HG02571 (cell line): Measurements from ENCODE around the gene SNTA1.
"Not testable (repeated sequence)": the region's sequence is repeated elsewhere in the genome, so short reads cannot be mapped to it uniquely, and the experiment has no call there.

Experiments
- ATAC-seq: cut with Tn5 transposase; IDR thresholded peaks from one replicate; pipeline ENCODE4 v1.9.1; 2021; ENCODE audit warnings: mild to moderate bottlenecking, moderate library complexity; ENCODE audit not compliant: unreplicated experiment

Gene SNTA1

DNA sequence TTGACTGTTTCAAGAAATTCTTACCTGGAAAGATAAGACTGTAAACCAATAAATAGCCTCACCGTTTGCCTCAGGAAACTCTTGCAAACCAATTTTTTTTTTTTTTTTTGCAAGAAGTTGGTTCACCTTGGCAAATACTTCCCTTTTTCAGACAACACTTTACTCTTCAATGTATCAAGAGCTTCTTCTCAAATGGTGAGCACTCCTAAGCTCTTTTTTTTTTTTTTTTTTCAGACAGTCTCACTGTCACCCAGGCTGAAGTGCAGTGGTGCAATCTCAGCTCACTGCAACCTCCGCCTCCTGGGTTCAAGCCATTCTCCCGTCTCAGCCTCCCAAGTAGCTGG is 22.7 kb upstream of the SNTA1 start:
- no peak for ATAC-seq

- no peak for ATAC-seq
Observed at GRCh38 chr20:33465481-33466302, 22.1 kb upstream of the SNTA1 start.

- ATAC-seq: not testable (repeated sequence)
Observed at GRCh38 chr20:33464759-33465158, 21.2 kb upstream of the SNTA1 start.

DNA sequence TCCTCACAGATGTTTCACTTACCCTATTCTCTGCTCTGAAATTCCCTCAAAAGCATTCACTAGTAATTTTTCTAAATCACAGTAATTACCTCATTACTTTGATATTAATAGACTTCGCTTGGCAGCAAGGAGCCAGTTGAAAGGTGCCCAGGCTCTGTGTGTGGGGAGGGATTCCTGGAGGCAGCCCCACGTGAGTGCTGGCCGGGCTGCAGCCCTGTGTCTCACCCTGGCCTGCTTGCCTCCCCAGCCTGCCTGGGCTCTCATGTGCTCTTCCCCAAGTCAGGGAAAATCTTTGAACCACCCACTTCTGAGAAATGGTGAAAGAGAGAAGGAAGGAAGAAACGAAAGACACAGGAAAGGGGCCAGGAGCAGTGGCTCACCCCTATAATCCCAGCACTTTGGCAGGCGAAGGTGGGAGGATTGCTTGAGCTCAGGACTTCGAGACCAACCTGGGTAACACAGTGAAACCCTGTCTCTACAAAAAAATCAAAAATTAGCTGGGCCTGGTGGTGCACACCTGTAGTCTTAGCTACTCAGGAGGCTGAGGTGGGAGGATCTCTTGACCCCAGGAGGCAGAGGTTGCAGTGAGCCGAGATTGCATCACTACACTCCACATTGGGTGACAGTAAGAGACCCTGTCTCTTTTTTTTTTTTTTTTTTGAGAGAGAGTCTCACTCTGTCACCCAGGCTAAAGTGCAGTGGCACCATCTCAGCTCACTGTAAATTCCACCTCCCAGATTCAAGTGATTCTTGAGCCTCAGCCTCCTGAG is 20.0 kb upstream of the SNTA1 start:
- no peak for ATAC-seq

DNA sequence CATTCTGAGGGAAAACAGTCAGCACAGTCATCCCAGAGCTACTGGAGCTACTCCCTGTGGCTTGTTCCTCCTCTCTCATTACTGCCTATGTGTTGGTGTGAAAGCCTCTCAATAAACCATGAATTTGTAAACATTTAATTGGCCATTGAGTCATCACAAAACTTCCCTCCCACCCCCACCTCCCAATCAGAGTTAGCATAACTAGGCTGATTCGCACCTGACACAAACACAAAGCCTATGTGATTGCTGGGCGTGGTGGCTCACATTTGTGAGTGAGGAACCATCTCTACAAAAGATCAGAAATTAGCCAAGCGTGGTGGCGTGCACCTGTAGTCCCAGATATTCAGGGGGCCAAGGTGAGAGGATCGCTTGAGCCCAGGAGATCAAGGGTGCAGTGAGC is 17.1 kb upstream of the SNTA1 start:
- ATAC-seq: no peak

GRCh38 chr20:33459599-33459998 is 16.0 kb upstream of the SNTA1 start:
- no peak for ATAC-seq

DNA sequence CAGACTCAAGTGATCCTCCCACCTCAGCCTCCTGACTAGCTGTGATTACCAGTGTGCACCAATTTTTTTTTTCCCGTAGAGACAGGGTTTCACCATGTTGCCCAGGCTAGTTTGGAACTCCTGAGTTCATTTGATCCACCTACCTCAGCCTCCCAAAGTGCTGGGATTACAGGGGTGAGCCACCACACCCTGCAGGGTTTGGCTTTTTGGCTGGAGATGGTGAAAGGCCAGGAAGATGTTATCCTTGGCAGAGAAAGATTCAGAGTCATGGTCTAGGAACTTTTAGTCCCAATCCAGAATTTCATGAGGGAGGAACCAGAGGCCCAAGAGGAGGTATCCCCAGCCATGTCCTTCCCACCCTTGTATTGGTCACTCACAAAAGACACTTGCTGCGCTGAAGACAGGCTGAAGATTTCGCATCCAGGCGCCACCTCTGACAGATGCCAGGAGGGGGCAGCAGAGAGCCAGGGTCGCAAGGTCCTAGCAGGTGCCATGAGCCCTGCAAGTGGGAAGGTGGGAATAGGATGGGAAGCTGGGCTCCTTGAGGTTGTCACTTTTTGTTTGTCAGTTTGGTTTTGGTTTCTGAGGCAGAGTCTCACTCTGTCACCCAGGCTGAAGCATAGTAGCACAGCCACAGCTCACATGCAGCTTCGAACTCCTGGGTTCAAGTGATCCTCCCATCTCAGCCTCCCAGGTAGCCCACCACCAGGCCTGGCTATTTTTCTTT is 13.5 kb upstream of the SNTA1 start:
- ATAC-seq: not testable (repeated sequence)

DNA sequence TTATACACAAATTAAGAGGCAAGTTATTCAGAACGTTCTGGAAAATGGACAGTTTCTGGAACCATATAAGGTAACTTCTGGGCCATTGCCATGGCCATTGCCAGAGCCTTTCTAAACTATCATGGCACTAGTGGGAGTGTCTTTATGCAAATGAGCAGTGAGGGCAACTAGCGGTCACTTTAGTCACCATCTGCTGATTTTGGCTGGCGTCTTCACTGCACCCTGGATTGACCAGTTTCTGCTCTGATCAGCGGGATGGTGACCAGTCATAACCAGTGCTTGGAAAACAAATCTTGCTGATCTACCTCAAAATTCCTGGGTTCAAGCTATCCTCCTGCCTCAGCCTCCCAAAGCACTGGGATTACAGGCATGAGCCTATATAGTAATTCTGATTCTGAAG is 7.3 kb upstream of the SNTA1 start:
- no peak for ATAC-seq

GRCh38 chr20:33445881-33446625 is 2.5 kb upstream of the SNTA1 start:
- no peak for ATAC-seq

- ATAC-seq: no peak
Observed at GRCh38 chr20:33444797-33445560, 1.4 kb upstream of the SNTA1 start.

DNA sequence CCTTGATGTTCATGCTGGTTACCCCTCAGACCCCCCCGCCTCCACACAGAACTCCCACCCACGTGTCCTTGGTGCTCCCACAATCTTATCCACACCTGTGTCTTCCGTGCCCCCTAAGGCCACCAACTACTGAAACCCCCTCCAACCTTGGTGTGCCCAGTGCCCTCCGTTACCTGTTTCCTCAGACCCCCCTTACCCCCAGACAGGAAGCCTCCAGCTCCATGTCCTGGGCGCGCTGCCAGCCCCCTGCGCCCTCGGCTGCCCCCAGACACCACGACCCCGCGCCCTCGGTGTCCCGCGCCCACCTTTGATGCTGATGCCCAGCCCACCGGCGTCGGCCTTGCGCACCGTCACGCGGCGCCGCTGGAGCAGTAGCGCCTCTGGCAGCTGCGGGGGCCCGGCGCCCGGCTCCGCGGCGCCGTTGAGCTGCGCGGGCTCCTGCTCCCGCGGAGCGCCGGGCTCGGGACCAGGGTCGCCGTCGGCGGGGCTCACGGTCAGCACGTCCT is 504 bp downstream of the SNTA1 start:
- no peak for ATAC-seq

DNA sequence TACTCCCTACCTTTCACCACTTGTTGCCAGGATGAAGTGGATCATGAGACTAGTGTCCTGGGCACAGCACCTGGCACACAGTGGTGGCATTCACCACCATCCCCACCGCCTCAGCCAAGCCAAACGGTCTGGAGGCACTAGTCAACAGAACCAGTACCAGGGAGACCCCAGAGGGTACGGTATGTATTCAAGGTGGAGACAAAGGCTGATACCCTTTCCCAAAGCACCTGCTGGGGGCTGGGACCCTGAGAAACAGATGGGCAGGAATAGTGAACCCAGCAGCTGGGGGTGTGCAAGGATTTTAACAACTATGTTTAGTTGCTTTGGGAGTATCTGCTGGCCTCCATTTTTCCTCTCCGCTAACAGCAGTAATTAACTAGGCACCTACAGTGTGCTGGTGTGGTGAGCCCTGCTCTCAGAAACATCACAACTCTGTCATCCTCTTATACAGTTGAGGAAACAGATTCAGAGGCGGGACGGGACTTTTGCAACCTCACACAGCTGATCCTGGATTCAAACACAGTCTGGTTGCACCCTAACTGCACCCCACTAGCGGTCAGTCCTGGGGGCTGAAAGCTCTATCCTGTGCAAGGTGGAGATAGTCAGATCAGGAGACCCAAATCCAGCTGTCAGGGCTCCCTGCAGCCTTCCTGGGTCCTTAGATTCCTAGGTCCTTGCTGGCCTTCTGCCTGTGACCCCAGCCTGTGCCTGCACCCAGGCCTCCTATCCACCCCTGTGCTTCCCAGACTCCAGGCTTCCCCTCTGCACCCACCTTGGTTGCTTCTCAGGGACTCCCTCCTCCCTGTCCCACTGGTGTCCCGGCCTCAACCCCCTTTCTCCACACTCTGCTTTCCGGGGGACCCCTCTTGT is 1.2 kb downstream of the SNTA1 start:
- ATAC-seq: no peak

DNA sequence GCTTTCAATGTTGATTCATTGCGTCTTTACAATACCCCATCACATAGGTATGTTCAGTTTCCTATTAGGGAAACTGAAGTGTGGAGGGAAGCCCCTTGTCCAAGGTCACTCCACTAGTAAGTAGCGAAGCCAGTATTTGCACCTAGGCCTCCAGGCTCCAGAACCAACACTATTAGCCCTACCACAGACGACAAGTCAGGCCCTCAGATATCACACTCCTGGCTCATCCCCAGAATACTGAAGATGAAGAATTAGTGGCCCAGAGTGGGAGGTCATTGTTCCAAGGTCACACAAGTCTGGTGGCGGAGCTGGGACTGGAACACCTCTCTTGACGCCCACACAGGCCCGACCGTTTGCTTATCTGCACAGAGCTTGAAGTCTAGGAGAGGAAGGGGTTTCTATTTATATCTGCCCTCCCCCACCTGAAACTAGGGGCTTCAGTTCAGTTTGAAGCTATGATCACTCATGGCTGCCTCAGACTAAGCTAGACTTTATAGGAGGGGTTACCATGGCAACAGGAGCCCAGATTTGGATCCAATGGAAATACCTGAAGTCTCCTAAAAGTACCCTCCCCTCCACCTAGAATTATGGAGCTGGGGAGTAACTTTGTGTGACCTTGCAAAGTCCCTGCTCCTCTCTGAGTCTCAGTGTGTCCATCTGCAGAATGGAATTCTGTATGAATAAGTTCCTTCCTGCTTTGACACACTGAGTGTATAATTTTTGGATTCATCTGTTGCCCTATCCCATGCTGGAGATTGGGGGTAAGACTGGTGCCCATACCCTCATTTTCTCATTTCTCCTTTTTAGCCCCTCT is 2.2 kb downstream of the SNTA1 start:
- no peak for ATAC-seq

DNA sequence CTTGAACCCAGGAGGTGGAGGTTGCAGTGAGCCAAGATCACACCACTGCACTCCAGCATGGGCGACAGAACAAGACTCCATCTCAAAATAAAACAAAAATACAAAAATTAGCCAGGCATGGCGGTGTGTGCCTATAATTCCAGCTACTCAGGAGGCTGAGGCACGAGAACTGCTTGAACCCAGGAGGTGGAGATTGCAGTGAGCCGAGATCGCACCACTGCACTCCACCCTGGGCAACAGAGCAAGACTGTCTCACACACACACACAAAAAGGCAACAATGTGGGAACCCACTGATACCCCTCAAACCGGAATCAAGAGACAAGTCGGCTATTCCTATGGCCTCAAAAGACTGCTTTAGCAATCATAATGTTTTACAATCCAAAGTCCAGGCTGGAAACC is 3.0 kb downstream of the SNTA1 start:
- ATAC-seq: not testable (repeated sequence)

GRCh38 chr20:33438481-33438880 is 5.1 kb downstream of the SNTA1 start:
- ATAC-seq: no peak

GRCh38 chr20:33437141-33437911 is 6.2 kb downstream of the SNTA1 start:
- ATAC-seq: no peak

DNA sequence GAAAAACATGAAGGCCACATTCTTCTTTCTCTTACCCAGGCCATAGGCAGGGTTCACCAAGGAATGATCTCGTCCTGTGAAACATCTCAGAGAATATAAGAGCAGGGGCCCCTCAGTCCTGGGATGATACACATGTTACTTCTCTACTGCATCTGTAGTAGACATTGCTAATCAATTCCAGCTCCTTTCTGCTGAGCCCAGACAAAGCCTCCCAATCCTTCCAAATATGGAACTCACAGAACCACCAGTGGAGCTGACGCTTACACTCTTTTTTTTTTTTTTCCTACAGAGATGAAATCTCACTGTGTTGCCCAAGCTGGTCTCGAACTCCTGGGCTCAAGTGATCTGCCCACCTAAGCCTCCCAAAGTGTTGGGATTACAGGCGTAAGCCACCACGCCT is 9.1 kb downstream of the SNTA1 start:
- no peak for ATAC-seq
